H4 (cell line): ENCODE data around the gene ZNF486. TPM values are rescaled to one million over a fixed set of nuclear protein-coding genes. Genes with fewer than 3 reads are reported as not detected.
A peak's percentile ranks its signal among the peaks of the same experiment; 100 is the strongest.
"Not testable (repeated sequence)": the region's sequence is repeated elsewhere in the genome, so short reads cannot be mapped to it uniquely, and the experiment has no call there.

Experiments used
- DNase-seq: peaks from one replicate; pipeline ENCODE4 v3.0.0-alpha.2; 2015; ENCODE audit warnings: low spot score
- total RNA-seq: library from RNA; depleted of rRNA; stranded (reverse); fragments of >200 nt; shearing (Covaris generic); gene quantifications from 2 replicates; pipeline ENCODE4 v1.2.3, GENCODE V29; 2014; rRNA removed

ZNF486 gene
- 7.5 and 12.0 TPM in 2 replicates for total RNA-seq

DNA sequence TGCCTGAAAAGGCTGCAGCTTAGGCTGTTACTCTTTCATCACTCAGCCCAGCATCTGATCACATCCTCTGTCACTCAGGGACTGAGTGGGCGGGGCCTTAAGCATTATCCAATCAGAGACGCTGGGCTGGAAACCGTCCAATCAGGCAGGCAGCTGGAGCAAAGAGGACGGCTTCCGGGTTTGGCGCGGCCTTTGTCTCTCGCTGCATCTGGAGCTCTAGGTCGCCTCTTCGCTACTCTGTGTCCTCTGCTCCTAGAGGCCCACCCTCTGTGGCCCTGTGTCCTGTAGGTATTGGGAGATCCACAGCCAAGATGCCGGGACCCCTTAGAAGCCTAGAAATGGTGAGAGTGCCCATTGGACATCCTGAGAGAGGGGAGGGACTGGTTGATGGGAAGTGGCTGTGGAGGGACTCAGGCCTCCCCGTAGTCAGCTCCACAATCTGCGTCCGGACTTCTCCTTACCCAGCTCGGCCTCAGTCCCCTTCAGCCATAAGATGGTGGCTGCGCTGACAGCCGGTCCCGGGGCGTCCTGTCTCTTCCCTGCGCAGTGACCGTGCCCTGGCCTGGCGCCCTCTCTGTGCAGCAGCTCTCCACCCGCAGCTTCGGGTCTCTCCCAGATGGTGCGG, at the start of gene ZNF486:
Gene ZNF486 (plus strand): TSS at position 195 of the 625 bp plus-strand sequence. CDS start 117 bp downstream, at position 312.
- DNase-seq = peak; percentile 96

DNA sequence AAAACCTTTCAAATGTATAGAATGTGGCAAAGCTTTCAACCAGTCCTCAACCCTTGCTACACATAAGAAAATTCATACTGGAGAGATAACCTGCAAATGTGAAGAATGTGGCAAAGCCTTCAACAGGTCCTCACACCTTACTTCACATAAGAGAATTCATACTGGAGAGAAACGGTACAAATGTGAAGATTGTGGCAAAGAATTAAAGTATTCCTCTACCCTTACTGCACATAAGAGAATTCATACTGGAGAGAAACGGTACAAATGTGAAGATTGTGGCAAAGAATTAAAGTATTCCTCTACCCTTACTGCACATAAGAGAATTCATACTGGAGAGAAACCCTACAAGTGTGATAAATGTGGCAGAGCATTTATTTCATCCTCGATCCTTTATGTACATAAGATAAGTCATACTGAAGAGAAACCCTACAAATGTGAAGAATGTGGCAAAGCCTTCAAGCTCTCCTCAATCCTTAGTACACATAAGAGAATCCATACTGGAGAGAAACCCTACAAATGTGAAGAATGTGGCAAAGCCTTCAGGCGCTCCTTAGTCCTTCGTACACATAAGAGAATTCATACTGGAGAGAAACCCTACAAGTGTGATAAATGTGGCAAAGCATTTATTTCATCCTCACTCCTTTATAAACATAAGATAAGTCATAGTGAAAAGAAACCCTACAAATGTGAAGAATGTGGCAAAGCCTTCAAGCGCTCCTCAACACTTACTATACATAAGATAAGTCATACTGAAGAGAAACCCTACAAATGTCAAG, 48.8 kb upstream of the ZNF486 start:
- not testable (repeated sequence) for DNase-seq

DNA sequence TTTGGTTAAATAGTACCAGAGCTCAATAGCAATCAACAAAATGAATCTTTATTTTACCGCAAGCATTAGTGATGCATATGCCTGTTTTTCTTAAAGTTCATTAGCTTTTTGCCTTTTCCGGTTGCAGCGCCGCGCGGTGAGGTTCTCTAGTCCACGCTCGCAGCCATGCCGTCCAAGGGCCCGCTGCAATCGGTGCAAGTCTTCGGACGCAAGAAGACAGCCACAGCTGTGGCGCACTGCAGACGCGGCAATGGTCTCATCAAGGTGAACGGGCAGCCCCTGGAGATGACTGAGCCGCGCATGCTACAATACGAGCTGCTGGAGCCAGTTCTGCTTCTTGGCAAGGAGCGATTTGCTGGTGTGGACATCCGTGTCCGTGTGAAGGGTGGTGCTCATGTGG, 42.1 kb upstream of the ZNF486 start:
- DNase-seq = no peak

DNA sequence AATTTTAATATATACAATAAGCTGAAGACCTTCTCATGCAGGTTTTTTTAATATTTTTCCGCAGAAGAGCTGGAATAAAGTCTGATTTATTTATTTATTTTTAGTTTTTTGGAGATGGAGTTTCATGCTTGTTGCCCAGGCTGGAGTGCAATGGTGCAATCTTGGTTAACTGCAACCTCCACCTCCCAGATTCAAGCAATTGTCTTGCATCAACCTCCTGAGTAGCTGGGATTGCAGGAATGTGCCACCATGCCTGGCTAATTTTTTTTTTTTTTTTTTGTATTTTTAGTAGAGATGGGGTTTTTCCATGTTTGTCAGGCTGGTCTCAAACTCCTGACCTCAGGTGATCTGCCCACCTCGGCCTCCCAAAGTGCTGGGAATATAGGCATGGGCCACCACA, 34.1 kb upstream of the ZNF486 start:
- not testable (repeated sequence) for DNase-seq

DNA sequence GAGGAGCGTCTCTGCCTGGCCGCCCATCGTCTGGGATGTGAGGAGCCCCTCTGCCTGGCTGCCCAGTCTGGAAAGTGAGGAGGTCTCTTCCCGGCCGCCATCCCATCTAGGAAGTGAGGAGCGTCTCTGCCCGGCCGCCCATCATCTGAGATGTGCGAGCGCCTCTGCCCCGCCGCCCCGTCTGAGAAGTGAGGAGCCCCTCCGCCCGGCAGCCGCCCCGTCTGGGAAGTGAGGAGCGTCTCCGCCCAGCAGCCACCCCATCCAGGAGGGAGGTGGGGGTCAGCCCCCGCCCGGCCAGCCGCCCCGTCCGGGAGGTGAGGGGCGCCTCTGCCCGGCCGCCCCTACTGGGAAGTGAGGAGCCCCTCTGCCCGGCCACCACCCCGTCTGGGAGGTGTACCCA, 29.3 kb upstream of the ZNF486 start:
- DNase-seq = not testable (repeated sequence)

DNA sequence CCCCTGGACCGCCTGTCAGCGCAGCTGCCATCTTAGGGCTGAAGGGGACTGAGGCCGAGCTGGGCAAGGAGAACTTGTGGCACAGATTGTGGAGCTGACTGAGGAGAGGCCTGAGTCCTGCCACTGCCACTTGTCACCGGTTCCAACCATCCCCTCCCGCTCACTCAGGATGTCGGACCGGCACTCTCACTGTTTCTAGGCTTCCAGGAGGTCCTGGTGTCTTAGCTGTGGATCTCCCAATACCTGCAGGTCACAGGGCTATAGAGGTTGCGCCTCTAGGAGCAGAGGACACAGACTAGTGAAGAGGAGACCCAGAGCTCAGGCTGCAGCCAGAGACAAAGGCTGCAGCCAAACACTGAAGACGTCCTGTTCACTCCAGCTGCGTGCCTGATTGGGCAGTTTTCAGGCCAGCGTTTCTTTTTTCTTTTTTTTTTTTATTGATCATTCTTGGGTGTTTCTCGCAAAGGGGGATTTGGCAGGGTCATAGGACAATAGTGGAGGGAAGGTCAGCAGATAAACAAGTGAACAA, 15.3 kb upstream of the ZNF486 start:
- DNase-seq = no peak

DNA sequence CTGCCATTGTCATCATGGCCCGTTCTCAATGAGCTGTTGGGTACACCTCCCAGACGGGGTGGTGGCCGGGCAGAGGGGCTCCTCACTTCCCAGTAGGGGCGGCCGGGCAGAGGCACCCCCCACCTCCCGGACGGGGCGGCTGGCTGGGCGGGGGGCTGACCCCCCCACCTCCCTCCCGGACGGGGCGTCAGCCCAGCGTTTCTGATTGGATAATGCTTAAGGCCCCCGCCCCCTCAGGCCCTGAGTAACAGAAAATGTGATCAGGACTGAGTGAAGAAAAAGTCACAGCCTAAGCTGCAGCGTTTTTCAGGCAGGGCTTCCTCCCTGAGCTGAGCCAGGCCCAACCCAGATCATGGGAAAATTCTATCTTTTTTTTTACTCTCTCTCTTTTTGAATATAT, 14.5 kb upstream of the ZNF486 start:
- not testable (repeated sequence) for DNase-seq

DNA sequence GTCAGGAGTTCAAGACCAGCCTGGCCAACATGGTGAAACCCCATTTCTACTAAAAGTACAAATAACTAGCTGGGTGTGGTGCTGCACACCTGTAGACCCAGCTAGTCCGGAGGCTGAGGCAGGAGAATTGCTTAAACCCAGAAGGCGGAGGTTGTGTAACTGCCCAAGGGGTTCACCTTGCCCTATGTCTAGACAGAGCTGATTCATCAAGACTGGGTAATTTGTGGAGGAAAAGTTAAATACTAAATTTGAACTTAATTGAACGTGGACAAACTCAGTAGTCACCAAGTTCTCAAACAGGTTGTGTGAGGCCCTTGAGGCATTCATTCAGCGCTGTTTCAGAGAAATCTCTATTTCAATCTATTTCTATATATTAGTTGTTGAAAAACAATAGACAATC, 13.7 kb upstream of the ZNF486 start:
- no peak for DNase-seq

DNA sequence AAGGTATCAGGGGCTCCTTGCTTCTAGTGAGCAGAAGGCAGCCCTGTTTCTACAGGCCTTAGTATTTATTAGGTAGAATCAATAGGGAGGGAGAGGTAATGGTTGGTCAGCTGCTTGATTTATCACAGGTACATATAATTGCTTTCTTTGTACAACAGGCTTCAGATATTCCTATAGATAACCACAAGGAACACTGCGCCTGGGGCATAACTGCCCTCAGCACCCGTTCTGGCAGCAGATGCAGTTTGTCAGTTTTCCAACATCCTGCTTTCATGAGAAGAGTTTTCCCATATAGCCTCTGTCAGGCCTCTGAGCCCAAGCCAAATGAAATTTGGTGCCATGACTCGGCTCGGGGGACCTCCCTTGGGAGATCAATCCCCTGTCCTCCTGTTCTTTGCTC, 12.4 kb upstream of the ZNF486 start:
- DNase-seq = no peak

DNA sequence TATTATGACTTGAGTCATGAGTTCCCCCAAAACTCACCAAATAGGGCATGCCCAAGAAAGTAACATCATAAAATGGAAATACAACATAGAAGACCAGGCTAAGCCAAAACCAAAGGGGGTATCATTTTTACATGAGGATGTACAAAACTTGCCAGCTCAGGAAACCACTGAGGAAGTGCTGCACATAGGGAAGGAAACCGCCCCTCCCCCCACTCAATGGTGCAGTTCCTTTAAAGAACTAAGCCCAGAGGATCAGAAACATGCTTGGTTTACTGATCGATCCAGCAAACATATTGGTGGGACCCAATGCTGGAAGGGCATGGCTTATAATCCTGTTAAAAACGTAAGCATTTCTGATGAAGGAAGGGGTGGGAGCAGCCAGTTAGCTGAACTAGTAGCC, 4.2 kb upstream of the ZNF486 start:
- no peak for DNase-seq

DNA sequence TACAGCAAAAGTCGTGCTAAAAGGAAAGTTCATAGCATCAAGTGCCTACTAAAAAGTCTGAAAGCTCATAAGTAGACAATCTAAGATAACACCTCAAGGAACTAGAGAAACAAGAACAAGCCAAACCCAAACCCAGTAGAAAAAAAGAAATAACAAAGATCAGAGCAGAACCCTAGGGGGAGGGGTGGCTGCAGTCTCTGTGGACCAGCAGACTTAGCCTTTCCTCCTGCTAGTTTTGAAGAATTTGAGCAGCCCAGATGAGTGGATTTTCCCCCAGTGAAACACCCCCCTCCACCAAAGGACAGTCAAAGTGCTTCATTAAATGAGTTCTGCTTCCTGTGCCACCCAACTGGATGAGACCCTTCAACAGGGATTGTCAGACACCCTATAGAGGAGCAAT, 2.6 kb upstream of the ZNF486 start:
- DNase-seq = no peak

DNA sequence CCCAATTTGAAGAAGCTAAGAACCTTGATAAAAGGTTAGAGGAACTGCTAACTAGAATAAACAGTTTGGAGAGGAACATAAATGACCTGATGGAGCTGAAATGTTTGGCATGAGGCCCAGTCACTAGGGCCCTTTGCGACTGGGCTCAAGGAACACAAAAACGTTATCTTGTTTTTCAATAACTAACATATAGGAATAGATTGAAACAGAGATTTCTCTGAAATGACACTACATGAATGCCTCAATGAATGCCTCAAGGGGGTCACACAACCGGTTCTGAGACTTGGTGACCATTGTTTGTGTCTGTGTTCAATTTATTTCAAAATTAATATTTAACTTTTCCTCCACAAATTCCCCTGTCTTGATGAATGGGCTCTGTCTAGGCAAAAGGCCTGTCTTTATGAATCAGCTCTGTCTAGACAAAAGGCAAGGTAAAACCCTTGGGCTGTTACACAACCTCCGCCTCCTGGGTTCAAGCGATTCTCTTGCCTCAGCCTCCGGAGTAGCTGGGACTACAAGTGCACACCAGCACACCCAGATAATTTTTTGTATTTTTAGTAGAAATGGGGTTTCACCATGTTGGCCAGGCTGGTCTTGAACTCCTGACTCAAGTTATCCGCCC, 932 bp upstream of the ZNF486 start:
- no peak for DNase-seq

DNA sequence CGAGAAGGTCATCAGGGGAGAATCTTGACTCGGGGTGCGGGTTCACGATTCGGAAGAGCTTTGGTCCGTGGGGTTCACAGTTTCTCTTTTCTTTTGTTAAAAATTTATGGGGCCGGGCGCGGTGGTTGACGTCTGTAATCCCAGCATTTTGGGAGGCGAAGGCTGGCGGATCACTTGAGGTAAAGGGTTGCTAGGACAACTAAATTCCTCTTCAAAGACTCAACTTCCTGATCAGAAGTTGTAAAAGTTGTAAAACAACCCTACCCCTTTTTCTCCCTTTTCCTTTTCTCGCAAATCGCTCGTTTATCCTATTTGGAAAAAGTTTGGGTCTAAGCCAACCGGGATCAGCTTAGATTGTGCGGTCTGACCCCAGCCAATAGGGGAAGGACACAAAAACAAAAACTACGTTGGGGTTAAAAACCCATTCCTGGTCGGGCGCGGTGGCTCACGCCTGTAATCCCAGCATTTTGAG, 673 bp downstream of the ZNF486 start:
- no peak for DNase-seq

DNA sequence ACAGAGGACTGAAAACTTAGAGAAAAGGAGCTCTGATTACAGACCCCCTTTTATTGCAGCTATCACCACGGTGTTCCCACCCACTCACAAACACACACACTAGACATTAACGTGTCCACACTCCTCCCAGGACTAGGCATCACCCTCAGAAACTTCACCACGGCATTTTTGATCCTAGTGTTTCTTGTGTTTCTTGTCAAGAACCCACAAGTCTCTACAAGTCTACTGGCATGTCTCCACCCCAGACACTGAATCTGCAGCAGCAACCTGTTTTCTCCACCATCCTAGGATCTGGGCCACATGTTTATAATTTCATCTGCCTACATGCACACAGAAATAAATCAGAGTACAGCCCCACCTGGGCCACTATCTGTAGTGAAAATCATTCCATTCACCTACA, 4.3 kb downstream of the ZNF486 start:
- DNase-seq = no peak

DNA sequence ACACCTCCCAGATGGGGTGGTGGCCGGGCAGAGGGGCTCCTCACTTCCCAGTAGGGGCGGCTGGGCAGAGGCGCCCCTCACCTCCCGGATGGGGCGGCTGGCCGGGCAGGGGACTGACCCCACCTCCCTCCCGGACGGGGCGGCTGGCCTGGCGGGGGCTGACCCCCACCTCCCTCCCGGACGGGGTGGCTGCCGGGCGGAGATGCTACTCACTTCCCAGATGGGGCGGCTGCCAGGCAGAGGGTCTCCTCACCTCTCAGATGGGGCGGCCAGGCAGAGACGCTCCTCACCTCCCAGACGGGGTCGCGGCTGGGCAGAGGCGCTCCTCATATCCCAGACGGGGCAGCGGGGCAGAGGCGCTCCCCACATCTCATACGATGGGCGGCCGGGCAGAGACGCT, 8.8 kb downstream of the ZNF486 start:
- not testable (repeated sequence) for DNase-seq

DNA sequence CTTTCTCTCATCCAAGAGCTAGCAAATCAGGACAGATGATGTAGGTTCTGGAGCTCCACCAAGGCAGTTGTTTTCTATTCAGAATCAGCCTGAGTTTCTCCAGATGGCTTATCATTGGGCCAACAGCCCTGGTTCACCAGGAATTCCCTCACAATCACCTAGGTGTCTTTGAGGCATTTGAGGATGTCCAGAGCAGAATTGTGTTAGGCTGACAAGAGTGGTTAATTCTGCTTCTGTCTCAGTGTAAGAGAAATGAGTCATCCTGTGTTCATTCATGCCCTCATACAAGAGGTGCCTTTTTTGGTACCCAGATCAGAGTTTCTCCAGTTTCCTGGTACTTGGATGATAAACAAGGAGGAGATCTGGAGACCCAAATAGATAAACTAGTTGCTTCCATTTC, 12.9 kb downstream of the ZNF486 start:
- not testable (repeated sequence) for DNase-seq

DNA sequence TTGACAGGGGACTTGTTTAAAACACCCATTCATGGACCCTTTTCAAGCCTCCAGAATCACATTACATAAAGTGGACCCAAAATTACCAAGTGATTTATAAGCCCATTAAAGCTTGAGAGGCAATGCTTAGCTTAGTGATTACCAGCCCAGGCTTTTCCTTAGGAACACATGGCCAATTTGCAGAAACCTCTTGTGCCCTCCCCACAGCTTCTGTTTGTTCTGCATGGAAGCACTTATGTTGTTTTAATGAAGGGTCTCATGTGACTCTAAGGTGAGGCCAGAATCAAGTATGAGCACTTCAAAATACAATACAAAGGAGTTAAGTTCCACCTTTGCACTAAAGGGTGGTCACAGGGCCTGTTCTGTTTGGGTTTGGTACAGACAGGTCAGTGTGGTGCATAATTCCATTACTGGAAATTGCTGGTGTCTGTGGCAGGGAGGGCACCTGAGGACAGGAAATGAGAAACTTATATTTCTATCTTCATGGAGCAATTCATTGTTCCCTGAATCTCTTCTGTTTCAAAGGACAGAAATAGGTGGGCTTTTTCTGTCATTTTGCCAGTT, 15.3 kb downstream of the ZNF486 start:
- DNase-seq = no peak

DNA sequence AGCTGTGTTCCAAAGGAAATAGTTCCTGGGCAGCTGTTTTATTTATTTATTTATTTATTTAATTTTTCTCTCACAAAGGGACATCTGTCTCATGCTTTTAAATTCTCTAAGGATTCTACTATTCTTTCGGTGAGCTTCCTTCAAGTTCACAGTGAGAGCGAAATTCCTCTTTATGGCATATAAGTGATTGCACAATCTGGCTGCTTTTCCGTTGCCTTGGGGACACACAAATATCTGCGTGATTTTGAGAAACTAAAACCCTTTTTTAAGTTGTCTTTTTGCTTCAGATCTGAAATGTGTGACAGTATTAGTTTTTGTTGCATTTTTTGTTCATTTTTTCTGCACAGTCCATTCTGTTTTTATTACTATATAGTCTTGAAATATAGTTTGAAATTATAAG, 19.2 kb downstream of the ZNF486 start:
- DNase-seq = no peak

DNA sequence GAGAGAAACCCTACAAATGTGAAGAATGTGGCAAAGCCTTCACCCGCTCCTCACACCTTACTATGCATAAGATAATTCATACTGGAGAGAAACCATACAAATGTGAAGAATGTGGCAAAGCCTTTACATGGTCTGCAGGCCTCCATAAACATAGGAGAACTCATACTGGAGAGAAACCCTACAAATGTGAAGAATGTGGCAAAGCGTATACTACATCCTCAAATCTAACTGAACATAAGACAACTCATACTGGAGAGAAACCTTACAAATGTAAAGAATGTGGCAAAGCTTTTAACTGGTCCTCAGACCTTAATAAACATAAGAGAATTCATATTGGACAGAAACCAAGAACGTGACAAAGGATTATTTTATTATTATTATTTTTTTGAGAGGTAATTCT, 30.7 kb downstream of the ZNF486 start:
- DNase-seq = no peak

DNA sequence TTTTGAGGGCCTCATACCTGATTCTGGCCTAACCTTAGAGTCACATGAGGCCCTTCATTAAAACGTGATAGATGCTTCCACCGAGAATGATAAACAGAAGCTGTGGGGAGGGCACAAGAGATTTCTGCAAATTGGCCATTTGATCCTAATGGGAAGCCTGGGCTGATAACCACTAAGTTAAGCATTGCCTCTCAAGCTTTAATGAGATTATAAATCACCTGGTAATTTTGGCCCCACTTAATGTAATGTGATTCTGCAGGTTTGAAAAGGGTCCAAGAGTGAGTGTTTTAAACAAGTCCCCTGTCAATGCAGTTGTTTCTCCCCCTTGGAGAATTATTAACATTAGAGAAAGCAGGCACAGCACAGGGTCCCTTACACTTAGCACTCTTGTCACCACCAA, 42.0 kb downstream of the ZNF486 start:
- no peak for DNase-seq

DNA sequence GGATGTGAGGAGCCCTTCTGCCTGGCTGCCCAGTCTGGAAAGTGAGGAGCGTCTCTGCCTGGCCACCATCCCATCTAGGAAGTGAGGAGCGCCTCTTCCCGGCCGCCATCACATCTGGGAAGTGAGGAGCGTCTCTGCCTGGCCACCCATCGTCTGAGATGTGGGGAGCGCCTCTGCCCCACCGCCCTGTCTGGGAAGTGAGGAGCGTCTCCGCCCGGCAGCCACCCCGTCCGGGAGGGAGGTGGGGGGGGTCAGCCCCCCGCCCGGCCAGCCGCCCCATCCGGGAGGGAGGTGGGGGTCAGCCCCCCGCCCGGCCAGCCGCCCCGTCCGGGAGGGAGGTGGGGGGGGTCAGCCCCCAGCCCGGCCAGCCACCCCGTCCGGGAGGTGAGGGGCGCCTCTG, 47.4 kb downstream of the ZNF486 start:
- not testable (repeated sequence) for DNase-seq

DNA sequence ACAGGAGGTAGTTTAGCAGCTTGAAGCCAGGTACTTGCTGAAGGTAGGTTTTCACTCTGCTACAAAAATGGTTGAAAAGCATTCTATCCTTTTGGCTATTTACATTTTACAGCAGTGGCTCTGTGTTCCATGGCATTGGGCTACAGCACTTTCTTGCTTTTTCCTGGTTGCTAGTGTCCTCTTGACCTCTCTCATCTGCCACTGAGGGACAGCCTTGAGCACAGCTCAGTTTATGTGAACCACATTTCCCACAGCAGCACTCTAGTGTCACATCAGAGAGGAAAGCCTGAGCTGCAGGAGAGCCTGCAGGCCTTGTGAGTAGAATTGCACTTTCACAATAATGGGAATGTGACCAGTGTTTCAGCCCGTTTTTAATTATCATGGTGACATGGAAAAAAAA, 54.6 kb downstream of the ZNF486 start:
- not testable (repeated sequence) for DNase-seq
